Stimulated activated CD8-positive, alpha-beta memory T cell treated with anti-CD3 and anti-CD28 coated beads, Interleukin-4, amount 100 ng/mL, for 24 hours (primary cell): Measurements from ENCODE around the gene TM4SF18.
"Not testable (repeated sequence)": the region's sequence is repeated elsewhere in the genome, so short reads cannot be mapped to it uniquely, and the experiment has no call there.

ENCODE experiments used
- DNase-seq: peaks from one replicate; pipeline ENCODE4 v3.0.0-alpha.2; 2020; ENCODE audit warnings: low read depth

TM4SF18 gene

GRCh38 chr3:149333176-149333859 lies at the start of gene TM4SF18:
TM4SF18 (minus strand) TSS chr3:149333636; CDS start chr3:149333382, 254 bp downstream.
- DNase-seq = no peak

- DNase-seq = no peak
Measured at GRCh38 chr3:149382518-149382917, 49.1 kb upstream of the TM4SF18 start.

- no peak for DNase-seq
Measured at GRCh38 chr3:149382101-149382467, 48.6 kb upstream of the TM4SF18 start.

- DNase-seq = no peak
Measured at GRCh38 chr3:149381173-149382100, 48.0 kb upstream of the TM4SF18 start.

GRCh38 chr3:149380220-149380619 lies 46.8 kb upstream of the TM4SF18 start:
- not testable (repeated sequence) for DNase-seq

GRCh38 chr3:149378478-149379309 lies 45.3 kb upstream of the TM4SF18 start:
- DNase-seq = no peak

GRCh38 chr3:149377408-149378364 lies 44.2 kb upstream of the TM4SF18 start, which contains the start of gene TM4SF1:
TM4SF1 (minus strand) TSS chr3:149377649; CDS start chr3:149377547, 102 bp downstream.
- no peak for DNase-seq

GRCh38 chr3:149376718-149377407 lies 43.4 kb upstream of the TM4SF18 start:
- no peak for DNase-seq

- DNase-seq = no peak
Measured at GRCh38 chr3:149375501-149376196, 42.2 kb upstream of the TM4SF18 start.

- DNase-seq = no peak
Measured at GRCh38 chr3:149374793-149375500, 41.5 kb upstream of the TM4SF18 start.

GRCh38 chr3:149374391-149374790 lies 41.0 kb upstream of the TM4SF18 start:
- no peak for DNase-seq

GRCh38 chr3:149373235-149374125 lies 40.0 kb upstream of the TM4SF18 start:
- no peak for DNase-seq

- no peak for DNase-seq
Measured at GRCh38 chr3:149371723-149372114, 38.3 kb upstream of the TM4SF18 start.

- DNase-seq = no peak
Measured at GRCh38 chr3:149371001-149371722, 37.7 kb upstream of the TM4SF18 start.

- DNase-seq = no peak
Measured at GRCh38 chr3:149369991-149370866, 36.8 kb upstream of the TM4SF18 start.
